Fibroblast of lung (primary cell): ENCODE results near the gene MEIS2. TPM values are rescaled to one million over a fixed set of nuclear protein-coding genes. Genes with fewer than 3 reads are reported as not detected.

ENCODE experiments used
- DNase-seq, 2 donors: peaks; one replicate each; pipeline versions ENCODE4 v3.0.0 to v3.0.0-alpha.2; 2010; ENCODE audit warnings: low read depth in 2 of 2
- H2AFZ ChIP-seq: 2 replicates; pipeline ENCODE4 v1.5.1; 2012; ENCODE audit warnings: low read length, control low read depth, inconsistent platforms
- H3K27ac ChIP-seq: 2 replicates; pipeline ENCODE4 v1.5.1; 2011; ENCODE audit warnings: low read length, control low read depth; ENCODE audit not compliant: insufficient read depth
- H3K27me3 ChIP-seq: 2 replicates; pipeline ENCODE4 v1.5.1; 2011; ENCODE audit warnings: mild to moderate bottlenecking, low read length; ENCODE audit not compliant: control insufficient read depth, insufficient read depth
- H3K36me3 ChIP-seq: 2 replicates; pipeline ENCODE4 v1.5.1; 2011; ENCODE audit warnings: low read length; ENCODE audit not compliant: control insufficient read depth, insufficient read depth
- H3K4me1 ChIP-seq: 2 replicates; pipeline ENCODE4 v1.5.1; 2011; ENCODE audit warnings: low read length; ENCODE audit not compliant: control insufficient read depth, insufficient read depth; ENCODE audit errors: extremely low read depth
- H3K4me2 ChIP-seq: 2 replicates; pipeline ENCODE4 v1.5.1; 2011; ENCODE audit warnings: low read length, control low read depth; ENCODE audit not compliant: insufficient read depth; ENCODE audit errors: extremely low read depth
- H3K4me3 ChIP-seq, 4 experiments: fragments of 200-600 bp in 1 of 4; sonication (generic) in 1 of 4; replicated peaks in 1 of 4; 2 replicates each; pipeline ENCODE4 v1.5.1; 2011 to 2016; ENCODE audit warnings: low read length in 4 of 4, low read depth in 3 of 4, mild to moderate bottlenecking in 3 of 4, control low read depth in 2 of 4, inconsistent platforms in 1 of 4, mixed read lengths in 1 of 4; ENCODE audit not compliant: insufficient read depth in 1 of 4; ENCODE audit errors: control extremely low read depth in 1 of 4
- H3K79me2 ChIP-seq: 2 replicates; pipeline ENCODE4 v1.5.1; 2012; ENCODE audit warnings: mild to moderate bottlenecking, low read length, inconsistent platforms; ENCODE audit not compliant: control insufficient read depth, insufficient read depth
- H3K9ac ChIP-seq: 2 replicates; pipeline ENCODE4 v1.5.1; 2011; ENCODE audit warnings: mild to moderate bottlenecking, low read length, control low read depth; ENCODE audit not compliant: insufficient read depth
- H3K9me3 ChIP-seq: 2 replicates; pipeline ENCODE4 v1.5.1; 2012; ENCODE audit warnings: low read depth, low read length; ENCODE audit not compliant: control insufficient read depth, insufficient read depth
- H4K20me1 ChIP-seq: 2 replicates; pipeline ENCODE4 v1.5.1; 2011; ENCODE audit warnings: low read length; ENCODE audit not compliant: control insufficient read depth, insufficient read depth; ENCODE audit errors: extremely low read depth
- EZH2 ChIP-seq: IDR thresholded peaks from 2 replicates; pipeline ENCODE4 v1.5.1; 2012; ENCODE audit warnings: low read length, control low read depth, mild to moderate bottlenecking; ENCODE audit errors: missing control alignments
- polyA plus RNA-seq, 2 donors: library from polyadenylated mRNA; depleted of rRNA in 1 of 2; stranded (reverse) in 1 of 2; unstranded in 1 of 2; fragments of >200 nt; gene quantifications; 2 replicates each; pipeline ENCODE4 v1.2.1, GENCODE V29; 2011 to 2012; ENCODE audit warnings: missing spikeins in 1 of 2
- total RNA-seq: library from RNA; depleted of rRNA; stranded (reverse); fragments of >200 nt; gene quantifications from 2 replicates; pipeline ENCODE4 v1.2.1, GENCODE V29; 2014
- TF ChIP-seq, protein P1 (sequence below), 2 donors: IDR thresholded peaks in 1 of 2; conservative IDR thresholded peaks in 1 of 2; 1 replicate in 1 of 2; 2 replicates in 1 of 2; pipeline ENCODE4 v1.5.1; 2011 to 2012; ENCODE audit warnings: low read length in 2 of 2, control low read depth in 1 of 2, inconsistent platforms in 1 of 2, low read depth in 1 of 2, mild to moderate bottlenecking in 1 of 2

MEIS2 gene
- total and polyA plus RNA-seq, 2 donors (not counting 1 experiment from before 2014, with no cell fraction given): 31.0 to 37.1 TPM

DNA sequence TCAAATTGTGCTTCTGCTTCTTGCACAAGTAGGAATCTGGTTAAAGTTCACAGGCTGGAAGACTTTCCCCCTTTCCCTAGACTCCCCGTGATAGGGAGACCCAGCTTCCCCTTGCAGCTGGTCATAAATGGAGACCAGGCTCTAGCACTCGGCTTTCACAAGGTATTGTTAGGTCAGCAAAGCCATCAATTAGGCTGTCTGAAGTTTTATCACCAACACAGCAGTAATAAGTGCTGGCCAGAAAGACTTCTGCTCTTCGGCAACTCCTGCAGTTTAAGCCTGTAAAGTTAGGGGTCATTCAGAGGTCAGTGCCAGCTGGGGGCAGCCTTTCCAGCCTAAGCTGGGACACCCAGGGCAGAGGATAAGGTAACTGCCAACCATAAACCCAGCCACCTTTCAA is 203.4 kb downstream of the MEIS2 start:
- H3K36me3 ChIP-seq: no peaks in the 10 kb centered on the region
- H3K4me1 ChIP-seq: no peaks in the 10 kb centered on the region
- H3K9me3 ChIP-seq: no peaks in the 10 kb centered on the region
- H3K79me2 ChIP-seq: no peaks in the 10 kb centered on the region
- H2AFZ ChIP-seq: no peak overlapping the region
- no peak for DNase-seq
- H3K4me2 ChIP-seq: no peak overlapping the region
- TF ChIP-seq, protein P1, sequence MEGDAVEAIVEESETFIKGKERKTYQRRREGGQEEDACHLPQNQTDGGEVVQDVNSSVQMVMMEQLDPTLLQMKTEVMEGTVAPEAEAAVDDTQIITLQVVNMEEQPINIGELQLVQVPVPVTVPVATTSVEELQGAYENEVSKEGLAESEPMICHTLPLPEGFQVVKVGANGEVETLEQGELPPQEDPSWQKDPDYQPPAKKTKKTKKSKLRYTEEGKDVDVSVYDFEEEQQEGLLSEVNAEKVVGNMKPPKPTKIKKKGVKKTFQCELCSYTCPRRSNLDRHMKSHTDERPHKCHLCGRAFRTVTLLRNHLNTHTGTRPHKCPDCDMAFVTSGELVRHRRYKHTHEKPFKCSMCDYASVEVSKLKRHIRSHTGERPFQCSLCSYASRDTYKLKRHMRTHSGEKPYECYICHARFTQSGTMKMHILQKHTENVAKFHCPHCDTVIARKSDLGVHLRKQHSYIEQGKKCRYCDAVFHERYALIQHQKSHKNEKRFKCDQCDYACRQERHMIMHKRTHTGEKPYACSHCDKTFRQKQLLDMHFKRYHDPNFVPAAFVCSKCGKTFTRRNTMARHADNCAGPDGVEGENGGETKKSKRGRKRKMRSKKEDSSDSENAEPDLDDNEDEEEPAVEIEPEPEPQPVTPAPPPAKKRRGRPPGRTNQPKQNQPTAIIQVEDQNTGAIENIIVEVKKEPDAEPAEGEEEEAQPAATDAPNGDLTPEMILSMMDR (conservative IDR thresholded peaks at IDR 0.05 in 1 of 2, IDR thresholded peaks at IDR 0.05 in 1 of 2; ENCODE audit: low read depth in 1 of 2, low read length in 2 of 2): no peak
- no peak for TF ChIP-seq EZH2
- H3K27ac ChIP-seq: no peak overlapping the region
- H3K27me3 ChIP-seq: no peaks in the 10 kb centered on the region
- no peaks in the 10 kb centered on the region for H4K20me1 ChIP-seq
- no peak overlapping the region for H3K4me3 ChIP-seq
- H3K9ac ChIP-seq: no peak overlapping the region

DNA sequence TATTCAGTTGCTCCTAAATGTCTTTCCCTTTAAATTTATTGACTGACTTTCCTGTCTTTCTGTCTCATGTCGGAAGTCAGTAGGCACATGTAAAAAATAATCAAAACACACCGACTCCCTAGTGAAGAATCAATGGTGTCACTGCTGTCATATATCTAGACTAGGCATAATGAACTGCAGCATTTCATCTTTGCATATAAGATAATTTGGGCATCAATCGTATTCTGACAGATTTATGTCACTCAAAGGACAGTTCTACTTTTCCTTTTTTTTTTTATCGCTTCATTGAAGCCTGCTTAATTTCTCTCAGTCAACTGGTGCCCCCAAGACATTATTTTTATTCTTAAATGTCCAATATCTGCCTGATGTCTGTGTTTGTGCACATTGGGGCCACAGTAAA is 206.3 kb downstream of the MEIS2 start:
- TF ChIP-seq, protein P1 (conservative IDR thresholded peaks at IDR 0.05 in 1 of 2, IDR thresholded peaks at IDR 0.05 in 1 of 2; ENCODE audit: low read depth in 1 of 2, low read length in 2 of 2): no peak
- no peak for TF ChIP-seq EZH2
- Histone ChIP-seq H3K4me1 (no peaks in the 10 kb centered on the region), H3K36me3 (no peaks in the 10 kb centered on the region), H2AFZ (no peak overlapping the region), H4K20me1 (no peaks in the 10 kb centered on the region), H3K4me2 (no peak overlapping the region), H3K27me3 (no peaks in the 10 kb centered on the region), H3K4me3 (no peak overlapping the region), H3K27ac (no peak overlapping the region), H3K79me2 (no peaks in the 10 kb centered on the region), H3K9me3 (no peaks in the 10 kb centered on the region), H3K9ac (no peak overlapping the region)
- DNase-seq: no peak

GRCh38 chr15:36893276-36893675 is 207.1 kb downstream of the MEIS2 start:
- Histone ChIP-seq H3K79me2 (no peaks in the 10 kb centered on the region), H3K4me3 (no peak overlapping the region), H3K9me3 (no peaks in the 10 kb centered on the region), H3K4me1 (no peaks in the 10 kb centered on the region), H2AFZ (no peak overlapping the region), H3K36me3 (no peaks in the 10 kb centered on the region), H3K27ac (no peak overlapping the region), H3K9ac (no peak overlapping the region), H4K20me1 (no peaks in the 10 kb centered on the region), H3K4me2 (no peak overlapping the region), H3K27me3 (no peaks in the 10 kb centered on the region)
- TF ChIP-seq, protein P1 (conservative IDR thresholded peaks at IDR 0.05 in 1 of 2, IDR thresholded peaks at IDR 0.05 in 1 of 2; ENCODE audit: low read depth in 1 of 2, low read length in 2 of 2): no peak
- TF ChIP-seq EZH2: no peak
- no peak for DNase-seq
